Stimulated activated CD4-positive, alpha-beta T cell treated with anti-CD3 and anti-CD28 coated beads, Interleukin-12 subunit alpha, Interleukin-12 subunit beta, amount 100 ng/mL, for 4 hours (primary cell): ENCODE data around the gene SMARCD3.

Experiments used
- DNase-seq: peaks from one replicate; pipeline ENCODE4 v3.0.0-alpha.2; 2020

The SMARCD3 gene

DNA sequence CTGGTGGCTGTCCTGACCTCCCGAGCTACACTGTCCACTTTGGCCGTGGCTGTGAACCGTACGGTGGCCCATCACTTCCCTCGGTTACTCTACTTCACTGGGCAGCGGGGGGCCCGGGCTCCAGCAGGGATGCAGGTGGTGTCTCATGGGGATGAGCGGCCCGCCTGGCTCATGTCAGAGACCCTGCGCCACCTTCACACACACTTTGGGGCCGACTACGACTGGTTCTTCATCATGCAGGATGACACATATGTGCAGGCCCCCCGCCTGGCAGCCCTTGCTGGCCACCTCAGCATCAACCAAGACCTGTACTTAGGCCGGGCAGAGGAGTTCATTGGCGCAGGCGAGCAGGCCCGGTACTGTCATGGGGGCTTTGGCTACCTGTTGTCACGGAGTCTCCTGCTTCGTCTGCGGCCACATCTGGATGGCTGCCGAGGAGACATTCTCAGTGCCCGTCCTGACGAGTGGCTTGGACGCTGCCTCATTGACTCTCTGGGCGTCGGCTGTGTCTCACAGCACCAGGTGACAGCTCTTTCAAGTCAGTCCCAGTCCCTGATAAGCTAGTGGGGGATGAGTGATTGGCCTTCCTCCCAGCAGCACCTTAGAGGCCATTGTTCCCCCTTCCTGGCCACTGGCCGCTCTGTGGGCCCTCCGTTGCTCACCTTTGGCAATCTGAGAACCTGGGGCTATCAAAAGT lies 13.3 kb downstream of the SMARCD3 start:
- no peak for DNase-seq

DNA sequence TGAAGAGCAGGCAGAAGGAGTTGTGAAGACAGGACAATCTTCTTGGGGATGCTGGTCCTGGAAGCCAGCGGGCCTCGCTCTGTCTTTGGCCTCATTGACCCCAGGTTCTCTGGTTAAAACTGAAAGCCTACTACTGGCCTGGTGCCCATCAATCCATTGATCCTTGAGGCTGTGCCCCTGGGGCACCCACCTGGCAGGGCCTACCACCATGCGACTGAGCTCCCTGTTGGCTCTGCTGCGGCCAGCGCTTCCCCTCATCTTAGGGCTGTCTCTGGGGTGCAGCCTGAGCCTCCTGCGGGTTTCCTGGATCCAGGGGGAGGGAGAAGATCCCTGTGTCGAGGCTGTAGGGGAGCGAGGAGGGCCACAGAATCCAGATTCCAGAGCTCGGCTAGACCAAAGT lies 14.7 kb downstream of the SMARCD3 start:
- DNase-seq, result no peak

DNA sequence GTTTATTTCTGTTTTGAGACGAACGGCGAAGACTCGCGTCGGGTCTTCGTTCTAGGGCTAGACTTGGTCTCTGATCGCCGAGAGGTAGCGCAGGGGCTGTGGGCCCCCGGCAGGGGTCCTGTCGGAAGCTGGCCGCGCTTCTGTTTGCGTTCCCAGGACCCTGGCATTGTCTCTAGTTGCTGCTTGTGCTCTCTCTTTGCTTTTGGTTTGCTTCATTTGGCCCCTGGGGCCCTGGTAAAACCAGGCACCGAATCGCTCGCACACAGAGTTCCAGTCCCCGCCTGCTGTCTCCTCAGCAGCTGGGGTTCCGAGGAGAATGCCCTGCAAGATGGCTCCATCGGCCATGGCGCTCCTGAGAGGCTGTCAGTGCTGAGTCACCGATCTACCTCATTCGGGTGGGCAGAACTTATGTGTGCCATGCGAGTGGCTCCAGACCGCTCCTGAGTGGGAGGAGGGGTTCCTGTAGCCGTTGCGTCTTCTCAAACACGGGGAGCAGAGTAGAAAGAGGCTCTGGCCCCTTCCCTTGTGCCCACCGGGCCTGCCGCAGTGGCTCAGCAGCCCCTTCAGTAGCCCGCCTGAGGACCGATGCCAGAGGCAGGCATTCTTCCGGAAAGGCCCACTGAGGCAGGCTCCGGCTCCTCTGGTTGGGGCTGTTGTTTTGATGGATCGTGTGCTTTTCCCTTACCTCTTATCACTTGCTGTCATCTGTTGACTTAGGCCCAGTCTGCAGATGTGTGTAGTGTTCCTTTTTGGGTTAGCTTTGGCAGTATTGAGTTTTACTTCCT lies 15.4 kb downstream of the SMARCD3 start:
- peak; percentile 73 for DNase-seq

DNA sequence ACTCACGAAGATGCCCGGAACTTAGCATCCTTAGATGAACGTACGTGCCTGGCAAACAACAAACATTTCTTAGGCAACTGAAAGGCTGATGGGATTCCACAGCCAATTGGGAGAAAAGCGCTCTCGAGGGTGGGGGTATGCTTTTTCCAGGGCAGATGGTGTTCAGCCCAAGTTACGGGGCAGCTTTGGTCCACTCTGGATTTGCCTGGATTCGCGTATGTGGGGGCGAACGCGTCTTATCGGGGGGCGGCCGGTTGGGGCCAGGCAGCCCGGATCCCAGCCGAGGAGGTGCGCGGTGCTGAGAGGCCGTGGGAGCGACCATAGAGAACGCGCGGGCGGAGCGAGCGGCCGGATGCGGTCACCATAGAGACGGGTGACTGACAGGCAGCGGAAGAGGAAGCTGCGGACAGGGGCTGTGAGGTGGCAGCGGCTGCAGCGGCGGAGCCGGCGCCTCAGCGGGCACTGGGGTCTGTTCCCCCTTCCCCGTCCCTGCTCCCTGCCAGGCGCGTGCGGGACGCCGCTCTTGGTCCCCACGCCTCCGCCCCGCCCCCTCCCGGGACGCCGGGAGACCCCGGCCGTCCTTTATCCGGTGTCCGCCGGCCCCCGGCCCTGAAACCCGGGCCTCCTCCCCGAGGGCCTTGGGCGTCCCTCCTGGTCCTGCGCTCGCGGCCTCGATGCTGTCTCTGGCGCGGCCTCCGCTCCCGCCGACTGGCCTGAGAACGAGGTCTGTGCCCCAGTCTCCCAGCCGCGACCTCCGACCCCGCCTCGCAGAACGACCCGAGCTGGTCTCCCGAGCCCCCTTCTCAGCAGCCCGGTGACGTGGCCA lies 16.2 kb downstream of the SMARCD3 start, which contains the start of gene CHPF2:
CHPF2 (plus strand) TSS at position 393 of the 826 bp plus-strand sequence. CDS start 1,529 bp downstream, outside the sequence.
- peak; percentile 87 for DNase-seq

DNA sequence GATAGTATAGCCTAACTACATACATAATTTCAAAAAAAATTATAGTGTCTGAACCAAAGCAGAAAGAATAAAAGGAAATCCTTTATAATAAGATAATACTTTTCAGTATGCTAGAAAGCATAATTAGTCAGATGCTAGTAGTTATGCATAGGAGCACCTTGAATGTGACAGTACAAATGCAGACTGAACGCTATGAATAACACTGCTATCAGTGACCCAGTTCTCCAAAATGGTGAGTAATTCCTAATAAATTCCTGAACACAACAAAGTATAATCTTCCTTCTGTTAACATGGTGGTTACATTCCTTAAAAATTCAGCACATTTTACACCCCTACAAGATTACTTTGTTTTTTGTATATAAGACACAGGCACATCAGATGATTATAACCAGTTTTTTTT lies 17.4 kb downstream of the SMARCD3 start:
- DNase-seq, result no peak

DNA sequence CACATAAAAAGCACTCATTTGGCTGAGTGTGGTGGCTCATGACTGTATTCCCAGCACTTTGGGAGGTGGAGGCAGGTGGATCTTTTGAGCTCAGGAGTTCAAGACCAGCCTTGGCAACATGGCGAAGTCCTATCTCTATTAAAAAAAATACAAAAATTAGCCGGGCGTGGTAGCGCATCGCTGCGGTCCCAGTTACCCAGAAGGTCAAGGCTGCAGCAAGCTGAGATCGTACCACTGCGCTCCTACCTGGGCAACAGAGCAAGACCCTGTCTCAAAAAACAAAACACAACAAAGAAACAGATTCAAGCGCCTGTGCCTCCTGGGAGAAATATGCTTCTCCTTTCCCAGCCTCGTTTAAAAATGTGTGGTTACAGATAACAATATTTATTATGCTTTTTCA lies 19.2 kb downstream of the SMARCD3 start:
- DNase-seq, result no peak

DNA sequence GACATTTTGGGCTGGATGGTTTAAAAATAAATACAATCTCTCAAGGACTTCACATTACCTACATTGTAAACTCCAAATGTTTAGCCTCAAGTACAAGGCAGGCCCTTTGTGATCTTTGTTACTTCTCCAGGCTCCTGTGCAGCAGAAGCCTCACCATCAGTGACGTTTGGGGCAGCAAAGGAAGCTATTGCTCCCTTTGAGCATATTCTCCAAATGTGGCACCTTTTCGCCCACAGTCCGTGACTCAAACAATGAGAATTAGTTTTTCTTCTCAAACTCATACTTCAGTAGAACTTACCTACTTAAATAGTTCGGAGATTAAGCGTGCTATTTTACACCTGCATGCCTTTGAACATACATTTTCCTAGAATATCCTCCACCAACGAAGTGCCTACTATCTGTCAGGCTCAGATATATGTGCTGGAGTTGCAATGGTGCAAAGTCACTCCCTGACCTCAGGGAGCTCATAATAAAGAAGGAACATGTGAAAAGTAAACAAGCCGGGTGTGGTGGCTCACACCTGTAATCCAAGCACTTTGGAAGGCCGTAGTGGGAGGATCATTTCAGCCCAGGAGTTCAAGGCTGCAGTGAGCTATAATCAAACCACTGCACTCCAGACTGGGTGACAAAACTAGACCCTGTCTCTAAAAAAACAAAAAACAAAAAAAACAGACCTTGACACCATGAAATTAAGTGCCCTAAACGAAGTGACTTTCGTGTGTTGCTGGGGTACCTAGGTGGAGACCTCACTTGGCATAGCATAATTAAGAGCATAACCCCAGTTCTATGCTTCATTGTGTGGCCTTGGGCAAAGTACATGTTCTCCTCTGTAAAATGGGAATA lies 20.2 kb downstream of the SMARCD3 start:
- DNase-seq, result no peak

DNA sequence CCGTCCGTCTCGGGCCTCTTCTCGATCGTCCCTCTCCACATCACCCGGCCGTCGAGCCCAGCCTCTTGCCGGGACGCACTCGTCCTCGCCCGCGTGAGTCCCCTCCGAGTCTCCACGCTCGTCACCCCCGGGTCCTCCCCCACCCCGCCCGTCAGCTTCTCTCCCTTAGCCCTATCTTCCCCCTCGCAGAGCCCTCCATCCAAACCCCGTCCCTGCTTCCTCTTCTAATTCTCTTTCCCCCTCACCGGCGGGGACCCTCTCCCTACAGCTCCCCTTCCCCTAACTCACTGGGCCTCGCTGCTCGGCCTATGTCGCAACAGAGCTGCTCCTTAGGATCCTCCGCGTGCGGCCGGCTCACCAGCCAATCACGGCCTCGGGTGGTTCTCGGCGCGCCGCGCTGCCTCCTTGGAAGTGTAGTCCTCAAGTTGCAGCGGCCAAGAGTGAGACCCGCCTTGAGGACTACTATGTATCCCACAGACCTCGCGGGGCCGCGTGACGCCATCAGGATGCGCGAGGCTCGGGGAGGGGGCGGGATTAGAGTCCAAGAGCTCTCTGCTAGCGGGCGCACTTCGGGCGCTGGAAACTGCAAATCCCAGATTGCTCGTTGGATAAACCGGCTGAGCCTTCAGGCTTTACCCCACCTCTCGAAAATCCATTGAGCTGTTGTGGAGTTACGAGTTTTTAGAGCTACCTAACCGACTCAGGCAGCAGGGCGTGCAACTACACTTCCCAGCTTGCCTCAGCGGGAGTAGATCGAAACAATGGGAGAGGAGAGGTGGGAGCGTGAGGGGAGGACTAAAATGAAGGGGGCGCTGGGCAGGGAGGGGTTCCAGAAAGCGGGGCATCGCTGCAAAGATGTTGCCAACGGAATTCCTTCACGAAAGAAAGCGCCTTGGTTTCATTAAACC lies 21.4 kb downstream of the SMARCD3 start, which contains the start of gene ABCF2:
ABCF2 (minus strand) TSS at position 331 of the 908 bp plus-strand sequence. CDS start 747 bp downstream, outside the sequence.
- DNase-seq, result peak; percentile 97

DNA sequence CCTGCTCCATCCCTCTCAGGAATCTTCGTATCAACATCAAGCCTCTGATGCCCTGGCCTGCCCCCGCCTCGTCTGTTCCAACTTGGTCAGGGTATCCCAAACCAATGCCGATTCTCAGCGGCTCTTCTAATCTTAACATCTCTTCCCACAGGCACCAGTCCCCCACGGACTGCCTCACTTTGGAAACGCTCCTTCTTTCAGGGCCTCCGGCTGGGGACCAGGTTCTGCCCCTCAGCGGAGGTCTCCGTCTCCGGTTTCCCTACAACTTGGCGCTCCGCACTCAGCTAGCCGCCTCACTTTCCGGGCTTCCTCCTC lies 22.0 kb downstream of the SMARCD3 start:
- no peak for DNase-seq

DNA sequence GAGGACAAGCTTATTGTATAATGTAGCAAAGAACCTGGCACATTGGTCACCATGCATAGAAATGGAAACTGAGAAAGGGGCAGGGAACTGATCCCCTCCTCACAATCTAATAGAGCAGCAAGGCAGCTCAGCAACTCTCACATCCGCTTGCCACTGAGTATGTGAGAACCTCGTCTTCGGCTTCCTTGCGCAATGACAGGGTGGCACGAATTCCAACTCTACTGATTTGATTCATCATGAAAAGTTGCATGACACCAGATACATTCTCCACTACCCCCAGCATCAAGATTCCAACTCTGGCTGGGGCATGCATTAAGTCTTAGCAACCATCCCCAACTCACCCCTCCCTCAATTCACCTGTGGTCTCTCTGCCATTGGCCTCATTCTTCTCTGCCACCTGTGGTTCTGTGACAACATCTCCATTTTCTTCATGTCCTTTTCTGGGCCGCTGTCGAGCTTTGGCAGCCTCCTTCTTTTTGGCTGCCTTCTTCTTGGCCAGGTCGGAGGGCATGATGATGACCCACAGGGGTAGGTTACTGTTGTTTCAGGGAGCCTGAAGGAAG lies 22.5 kb downstream of the SMARCD3 start:
- no peak for DNase-seq

DNA sequence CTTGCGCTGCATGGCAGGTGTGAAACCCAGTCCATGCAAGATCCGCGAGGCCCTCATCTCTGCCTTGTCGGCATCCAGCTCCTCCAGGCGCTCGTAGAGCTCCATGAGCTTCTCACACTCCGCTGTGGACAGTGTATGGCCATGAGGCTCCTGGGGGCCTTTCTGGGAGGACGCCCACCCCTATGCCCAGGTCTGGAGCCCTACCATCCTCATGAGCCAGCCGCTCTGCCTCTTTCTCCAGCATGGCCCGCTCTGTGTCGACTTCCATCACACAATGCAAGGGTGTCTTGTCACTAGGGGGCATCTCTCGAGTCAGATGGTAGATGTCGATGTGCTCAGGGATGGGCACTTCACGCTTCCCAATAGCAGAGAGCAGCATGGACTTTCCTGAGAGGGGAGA lies 24.8 kb downstream of the SMARCD3 start:
- DNase-seq, result no peak

DNA sequence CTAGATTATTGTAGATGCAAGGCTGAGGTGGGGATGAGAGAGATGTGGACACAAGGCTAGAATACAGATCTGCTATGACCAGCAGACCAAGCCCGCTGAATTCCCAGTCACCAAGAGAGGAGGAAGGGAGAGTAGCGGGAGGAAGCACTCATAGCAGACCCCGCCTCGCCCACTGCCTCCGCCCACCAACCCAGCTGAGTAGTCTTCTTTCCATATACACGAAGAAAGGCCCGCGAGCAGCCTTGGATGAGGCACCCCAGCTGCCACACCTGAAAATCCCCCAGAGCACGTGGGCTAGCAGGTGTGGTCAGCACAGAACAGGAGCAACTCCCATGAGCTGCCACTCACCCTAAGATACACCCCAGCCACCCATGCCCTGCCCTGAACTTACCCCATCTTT lies 30.3 kb downstream of the SMARCD3 start:
- DNase-seq, result no peak

DNA sequence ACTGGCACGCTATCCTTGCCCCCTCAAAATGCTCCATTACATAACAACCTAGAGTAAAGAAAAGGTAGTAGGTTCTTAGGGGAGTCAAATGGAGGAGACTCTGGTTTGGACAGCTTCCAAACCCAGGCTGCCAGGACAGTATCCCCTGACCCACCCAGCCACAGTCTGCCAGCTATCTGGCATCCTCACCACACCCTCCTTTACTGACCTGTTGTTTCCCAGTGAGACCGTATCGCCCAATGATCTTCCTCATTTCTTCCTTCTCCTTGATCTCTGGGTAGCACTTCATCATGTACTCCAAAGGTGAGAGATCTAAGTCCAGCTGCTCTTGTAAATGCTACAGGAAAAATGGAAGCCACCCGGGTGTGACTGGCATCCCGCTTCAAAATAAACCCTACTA lies 33.1 kb downstream of the SMARCD3 start:
- DNase-seq, result no peak

DNA sequence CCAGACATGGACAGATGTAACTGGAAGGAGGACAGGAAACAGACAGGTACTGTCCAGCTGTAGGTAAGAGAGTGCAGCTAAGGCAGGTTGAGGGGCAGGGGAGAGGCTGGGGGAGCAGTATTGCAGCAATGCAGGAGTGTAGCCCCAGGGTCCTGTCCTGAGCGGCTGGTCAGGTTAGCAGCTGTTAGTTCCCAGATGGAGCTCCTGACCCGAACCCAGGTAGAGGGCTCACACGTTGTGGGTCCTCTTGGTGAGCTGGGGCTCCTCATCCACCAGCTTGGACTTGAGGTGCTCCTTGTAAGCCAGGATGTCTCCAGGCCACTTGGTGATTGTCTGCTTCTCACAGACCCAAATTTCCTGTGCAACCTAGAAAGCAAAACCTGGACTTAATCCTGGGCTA lies 34.7 kb downstream of the SMARCD3 start:
- DNase-seq, result no peak

DNA sequence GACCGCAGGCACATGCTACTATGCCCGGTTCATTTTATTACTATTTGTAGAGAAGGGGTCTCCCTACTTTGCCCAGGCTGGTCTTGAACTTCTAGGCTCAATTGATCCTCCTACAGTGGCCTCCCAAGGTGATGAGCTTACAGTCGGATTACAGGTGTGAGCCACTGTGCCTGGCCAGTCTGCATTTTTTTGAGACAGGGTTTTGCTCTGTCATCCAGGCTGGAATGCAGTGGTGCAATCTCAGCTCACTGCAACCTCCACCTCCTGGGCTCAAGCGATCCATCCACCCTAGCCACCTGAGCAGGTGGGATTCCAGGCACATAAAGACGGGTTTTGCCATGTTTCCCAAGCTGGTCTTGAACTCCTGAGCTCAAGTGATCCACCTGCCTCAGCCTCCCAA lies 35.9 kb downstream of the SMARCD3 start:
- no peak for DNase-seq

DNA sequence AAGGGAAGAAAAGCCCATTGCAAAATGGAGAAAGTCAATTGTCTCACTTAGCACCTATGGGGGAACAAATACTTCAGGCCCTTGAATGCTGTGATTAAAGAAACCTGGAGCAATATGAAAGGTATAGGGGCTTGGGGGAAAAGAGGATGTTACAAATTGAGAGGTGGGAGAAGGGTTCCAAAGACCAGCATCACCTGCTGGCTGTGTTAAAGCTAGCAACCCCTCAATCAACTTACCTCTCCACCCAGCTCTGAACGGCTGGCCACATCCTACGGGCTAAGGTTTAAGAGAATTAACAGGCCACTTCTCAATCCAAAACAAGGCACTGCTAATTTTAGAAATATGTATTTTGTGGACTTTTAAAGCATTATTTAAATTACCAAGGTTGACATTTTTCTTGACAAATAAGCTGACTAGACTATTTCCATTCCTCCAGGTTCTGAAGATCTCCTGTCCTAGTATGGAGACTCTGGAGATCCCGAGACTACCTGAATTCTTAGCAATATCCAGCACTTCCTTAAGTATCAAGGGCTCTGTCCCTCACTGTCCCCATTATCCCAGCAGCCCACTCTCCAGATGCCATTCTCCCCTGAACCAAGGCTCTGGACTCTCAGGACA lies 37.2 kb downstream of the SMARCD3 start:
- no peak for DNase-seq

DNA sequence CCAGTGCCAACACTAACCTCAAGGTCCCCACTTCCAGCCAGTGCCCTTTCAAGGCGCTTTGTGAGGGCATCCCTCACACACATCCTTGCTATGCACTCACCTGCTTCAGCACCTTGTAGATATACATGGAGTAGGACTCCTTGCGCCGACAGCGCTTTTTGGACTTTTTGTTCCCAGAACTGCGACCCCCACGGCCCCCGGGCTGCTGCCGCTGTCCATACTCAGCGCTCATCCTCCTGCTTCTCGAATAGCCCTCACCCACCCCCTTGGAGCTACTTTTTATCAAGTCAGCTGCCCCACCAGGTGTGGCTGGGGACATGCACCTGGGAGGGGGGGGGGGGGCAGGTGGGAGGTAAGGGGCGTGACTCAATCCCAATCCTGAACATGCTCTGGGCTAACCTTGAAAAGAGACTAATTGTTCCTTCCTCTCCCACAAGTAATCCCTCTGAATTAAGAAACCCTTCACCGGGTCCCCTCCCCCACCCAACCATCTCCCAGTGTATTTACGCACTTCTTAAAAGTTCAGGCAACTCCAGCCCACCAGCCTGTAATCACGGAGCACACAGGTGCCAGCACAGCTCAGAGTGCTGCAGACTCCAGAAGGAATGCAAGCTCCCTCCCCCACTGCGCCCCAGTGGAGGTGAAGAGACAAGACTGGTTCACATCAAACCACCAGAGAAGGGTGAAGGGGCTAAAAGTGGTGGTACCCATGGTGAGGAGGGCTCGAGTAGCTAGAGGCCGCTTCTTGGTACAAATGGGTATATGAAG lies 38.2 kb downstream of the SMARCD3 start, which contains the start of gene H2BK1:
H2BK1 (minus strand) TSS at position 402 of the 768 bp plus-strand sequence; CDS start at position 232, 170 bp downstream.
- no peak for DNase-seq

DNA sequence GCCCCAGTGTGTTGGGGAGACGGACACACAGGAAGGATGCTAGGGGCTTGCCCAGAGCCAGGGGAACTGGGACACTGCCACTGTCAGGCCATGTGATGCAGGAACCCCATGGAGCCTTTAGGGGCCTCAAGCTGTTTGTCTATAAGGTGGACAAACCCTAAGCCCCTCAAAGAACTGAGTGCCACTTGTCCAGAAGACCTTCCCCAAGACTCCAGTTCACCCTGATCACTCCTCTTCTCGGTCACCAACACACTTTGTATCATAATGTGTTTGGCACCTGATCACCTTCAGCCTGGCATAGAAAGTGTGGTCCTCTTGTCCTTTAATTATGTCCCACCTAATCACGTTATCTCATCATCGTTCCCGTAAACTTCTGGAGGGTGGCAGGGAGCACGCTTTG lies 38.9 kb downstream of the SMARCD3 start:
- no peak for DNase-seq

DNA sequence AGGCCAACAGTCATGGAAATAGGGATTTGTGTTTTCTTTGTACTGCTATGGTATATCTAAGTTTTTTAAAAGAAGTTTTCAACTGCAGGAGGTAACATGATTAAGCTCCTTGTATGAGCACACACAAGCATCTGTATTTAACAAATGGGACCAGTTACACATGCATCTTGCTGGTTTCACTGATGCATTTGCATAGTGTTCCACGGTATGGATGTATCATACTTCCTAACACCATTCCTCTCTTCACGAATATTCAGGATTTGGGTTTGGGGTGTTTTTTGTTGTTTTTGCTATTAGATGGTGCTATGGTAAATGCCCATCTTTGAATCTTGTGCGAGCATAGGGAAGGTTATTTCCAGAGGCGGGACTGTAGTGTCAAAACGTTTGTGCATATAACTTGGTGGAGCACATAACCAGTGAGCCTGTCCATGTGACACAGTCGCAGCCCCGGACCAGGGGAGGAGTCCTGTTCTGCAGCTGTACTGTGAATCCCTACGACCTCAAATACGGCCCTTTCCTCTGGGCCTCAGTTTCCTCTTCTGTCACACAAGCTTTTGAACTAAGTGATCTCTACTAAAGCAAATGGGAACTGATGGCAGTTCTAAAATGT lies 40.1 kb downstream of the SMARCD3 start:
- no peak for DNase-seq
